Measurements from ENCODE around the gene LTBP3.

LTBP3 gene

GRCh38 chr11:65532388-65533064, 25.6 kb downstream of the LTBP3 start:
- no peak for TF ChIP-seq CTCF (IDR thresholded peaks at IDR 0.05; ENCODE audit: low read depth, low read length)
- Histone ChIP-seq H3K9me3 (ENCODE audit: severe bottlenecking) (no peaks in the 10 kb centered on the region), H3K4me3 (ENCODE audit: low read depth, low read length) (no peak overlapping the region), H3K36me3 (peaks cover 69% of the 10 kb centered on the region), H3K27ac (no peak overlapping the region), H3K27me3 (ENCODE audit: insufficient read depth, low read depth, severe bottlenecking) (no peaks in the 10 kb centered on the region)
- no peak for DNase-seq

GRCh38 chr11:65530157-65530496, 28.0 kb downstream of the LTBP3 start:
- H3K27me3 ChIP-seq (ENCODE audit: insufficient read depth, low read depth, severe bottlenecking), result no peaks in the 10 kb centered on the region
- H3K4me3 ChIP-seq (ENCODE audit: low read depth, low read length), result no peak overlapping the region
- H3K27ac ChIP-seq, result no peak overlapping the region
- no peaks in the 10 kb centered on the region for H3K9me3 ChIP-seq (ENCODE audit: severe bottlenecking)
- DNase-seq, result no peak
- TF ChIP-seq CTCF (IDR thresholded peaks at IDR 0.05; ENCODE audit: low read depth, low read length), result peak; percentile 70
- peaks cover 61% of the 10 kb centered on the region for H3K36me3 ChIP-seq

- Histone ChIP-seq H3K36me3 (peaks cover 62% of the 10 kb centered on the region), H3K4me3 (ENCODE audit: low read depth, low read length) (no peak overlapping the region), H3K9me3 (ENCODE audit: severe bottlenecking) (no peaks in the 10 kb centered on the region), H3K27ac (no peak overlapping the region), H3K27me3 (ENCODE audit: insufficient read depth, low read depth, severe bottlenecking) (no peaks in the 10 kb centered on the region)
- no peak for TF ChIP-seq CTCF (IDR thresholded peaks at IDR 0.05; ENCODE audit: low read depth, low read length)
- no peak for DNase-seq
These were observed 28.5 kb downstream of the LTBP3 start for GRCh38 chr11:65529475-65530156.

- H3K27me3 ChIP-seq (ENCODE audit: insufficient read depth, low read depth, severe bottlenecking), result no peaks in the 10 kb centered on the region
- DNase-seq, result no peak
- no peak overlapping the region for H3K27ac ChIP-seq
- no peak for TF ChIP-seq CTCF (IDR thresholded peaks at IDR 0.05; ENCODE audit: low read depth, low read length)
- no peak overlapping the region for H3K4me3 ChIP-seq (ENCODE audit: low read depth, low read length)
- H3K9me3 ChIP-seq (ENCODE audit: severe bottlenecking), result no peaks in the 10 kb centered on the region
- H3K36me3 ChIP-seq, result peaks cover 62% of the 10 kb centered on the region
These were observed 29.3 kb downstream of the LTBP3 start for GRCh38 chr11:65528819-65529350.

- no peak overlapping the region for H3K4me3 ChIP-seq (ENCODE audit: low read depth, low read length)
These were observed 31.4 kb downstream of the LTBP3 start for GRCh38 chr11:65526744-65527143.

More at GRCh38 chr11:65526744-65527143, 31.4 kb downstream of the LTBP3 start:
- Histone ChIP-seq H3K27me3 (ENCODE audit: insufficient read depth, low read depth, severe bottlenecking) (no peaks in the 10 kb centered on the region), H3K27ac (no peak overlapping the region), H3K36me3 (peaks cover 45% of the 10 kb centered on the region), H3K9me3 (ENCODE audit: severe bottlenecking) (no peaks in the 10 kb centered on the region)
- no peak for TF ChIP-seq CTCF (IDR thresholded peaks at IDR 0.05; ENCODE audit: low read depth, low read length)
- no peak for DNase-seq

Data from WERI-Rb-1 (cell line).